HCT116 (cell line): ENCODE data around the gene FNDC3A. TPM values are rescaled to one million over a fixed set of nuclear protein-coding genes. Genes with fewer than 3 reads are reported as not detected.

Experiments used
- ATAC-seq: fragments of 200-7000 bp; cut with Tn5 transposase; 2 replicates; pipeline ENCODE4 v1.9.1; 2020; ENCODE audit warnings: mild to moderate bottlenecking, moderate library complexity
- BruUV-seq: library from RNA; stranded (reverse); fragments of 400-500 nt; replicated peaks from 2 replicates; lab custom pipeline; 2021; lab: Mats Ljungman, UMichigan
- CTCF ChIA-PET: fragments of 300-600 bp; sonication (Branson Sonifier 250); formaldehyde crosslinking; loops from one replicate; lab custom pipeline; 2021; ENCODE audit warnings: antibody characterized with exemption; lab: Charles Lee
- POLR2A ChIA-PET: fragments of 300-600, 350-600 bp; sonication (Branson Sonifier 250); formaldehyde crosslinking; loops from one replicate; lab custom pipeline; 2021; ENCODE audit warnings: antibody characterized with exemption; lab: Charles Lee
- RAD21 ChIA-PET, 2 experiments: fragments of 300-600 bp; sonication (Branson Sonifier 250); formaldehyde crosslinking; loops; one replicate each; lab custom pipeline; 2023; ENCODE audit warnings: low total read pairs in 2 of 2; ENCODE audit not compliant: uncharacterized antibody in 2 of 2, unreplicated experiment in 2 of 2, low non-redundant PET in 1 of 2; lab: Charles Lee
- DNase-seq: peaks from one replicate; pipeline ENCODE4 v3.0.0-alpha.2; 2010; ENCODE audit warnings: low read depth, low spot score
- H2AFZ ChIP-seq: fragments of 200-600 bp; shearing (Covaris generic), sonication (generic); 2 replicates; pipeline ENCODE4 v1.6.1; 2017; ENCODE audit warnings: low read depth, mixed run types, mixed read lengths, antibody characterized with exemption, low read length; ENCODE audit not compliant: poor library complexity, severe bottlenecking
- H3K27ac ChIP-seq: 2 replicates; pipeline ENCODE4 v1.5.1; 2012; ENCODE audit warnings: low read depth, low read length
- H3K27me3 ChIP-seq: fragments of 200-600 bp; sonication (generic); 2 replicates; pipeline ENCODE4 v1.6.1; 2016; ENCODE audit warnings: mixed run types, low read length, mixed read lengths; ENCODE audit not compliant: insufficient read depth
- H3K36me3 ChIP-seq, 2 experiments: fragments of 200-500 bp in 1 of 2; fragments of 200-600 bp in 1 of 2; sonication (Bioruptor generic) in 1 of 2; sonication (generic) in 1 of 2; 2 replicates each; pipeline versions ENCODE4 v1.5.1 to v1.6.1; 2014 to 2016; ENCODE audit warnings: low read length in 2 of 2, inconsistent platforms in 1 of 2, mixed read lengths in 1 of 2, mixed run types in 1 of 2; ENCODE audit not compliant: insufficient read depth in 2 of 2, control insufficient read depth in 1 of 2
- H3K4me1 ChIP-seq, 2 experiments: fragments of 200-600 bp in 1 of 2; sonication (generic) in 1 of 2; 2 replicates each; pipeline versions ENCODE4 v1.5.1 to v1.6.1; 2012 to 2017; ENCODE audit warnings: low read length in 2 of 2, inconsistent platforms in 1 of 2, mild to moderate bottlenecking in 1 of 2, mixed read lengths in 1 of 2, mixed run types in 1 of 2, moderate library complexity in 1 of 2; ENCODE audit not compliant: insufficient read depth in 2 of 2, control insufficient read depth in 1 of 2
- H3K4me2 ChIP-seq: fragments of 200-600 bp; sonication (generic); 2 replicates; pipeline ENCODE4 v1.6.1; 2017; ENCODE audit warnings: mixed run types, low read length, mixed read lengths
- H3K4me3 ChIP-seq, 2 experiments: fragments of 200-600 bp in 1 of 2; sonication (generic) in 1 of 2; replicated peaks in 1 of 2; 2 replicates each; pipeline ENCODE4 v1.5.1; 2011 to 2016; ENCODE audit warnings: low read length in 2 of 2, control low read depth in 1 of 2, low read depth in 1 of 2, mild to moderate bottlenecking in 1 of 2, mixed read lengths in 1 of 2, mixed run types in 1 of 2
- H3K79me2 ChIP-seq: fragments of 200-600 bp; sonication (generic); 2 replicates; pipeline ENCODE4 v1.6.1; 2017; ENCODE audit warnings: mild to moderate bottlenecking, mixed run types, low read length, moderate library complexity, mixed read lengths; ENCODE audit not compliant: insufficient read depth
- H3K9ac ChIP-seq: fragments of 200-600 bp; sonication (generic); 2 replicates; pipeline ENCODE4 v1.6.1; 2016; ENCODE audit warnings: low read length, mixed read lengths
- H3K9me2 ChIP-seq: fragments of 200-600 bp; sonication (generic), shearing (Covaris generic); 2 replicates; pipeline ENCODE4 v1.6.1; 2017; ENCODE audit warnings: mixed run types, mild to moderate bottlenecking, moderate library complexity; ENCODE audit not compliant: insufficient read depth
- H3K9me3 ChIP-seq, 2 experiments: fragments of 200-500 bp in 1 of 2; fragments of 200-600 bp in 1 of 2; sonication (Bioruptor generic) in 1 of 2; sonication (generic) in 1 of 2; 2 replicates each; pipeline ENCODE4 v1.6.1; 2014 to 2017; ENCODE audit warnings: low read length in 2 of 2, mixed read lengths in 2 of 2, inconsistent platforms in 1 of 2, low read depth in 1 of 2, mild to moderate bottlenecking in 1 of 2, mixed run types in 1 of 2, moderate library complexity in 1 of 2; ENCODE audit not compliant: control insufficient read depth in 1 of 2, insufficient read depth in 1 of 2
- H4K20me1 ChIP-seq: fragments of 200-600 bp; sonication (generic), shearing (Covaris generic); 2 replicates; pipeline ENCODE4 v1.6.1; 2017; ENCODE audit warnings: mixed run types, mild to moderate bottlenecking, moderate library complexity; ENCODE audit not compliant: insufficient read depth
- ATF3 ChIP-seq: IDR thresholded peaks from 2 replicates; pipeline ENCODE4 v1.6.1; 2012
- CBX3 ChIP-seq: IDR thresholded peaks from 2 replicates; pipeline ENCODE4 v1.6.1; 2012; ENCODE audit warnings: low read depth
- CEBPB ChIP-seq: IDR thresholded peaks from 2 replicates; pipeline ENCODE4 v1.6.1; 2012; ENCODE audit warnings: low read depth
- EGR1 ChIP-seq: IDR thresholded peaks from 2 replicates; pipeline ENCODE4 v1.6.1; 2012; ENCODE audit warnings: low read depth
- ELF1 ChIP-seq: IDR thresholded peaks from 2 replicates; pipeline ENCODE4 v1.6.1; 2012; ENCODE audit warnings: low read depth, borderline replicate concordance
- EZH2 ChIP-seq: fragments of 200-600 bp; sonication (generic); IDR thresholded peaks from 2 replicates; pipeline ENCODE4 v1.6.1; 2017; ENCODE audit warnings: antibody characterized with exemption, mixed run types
- EZH2phosphoT487 ChIP-seq: fragments of 200-600 bp; IDR thresholded peaks from 2 replicates; pipeline ENCODE4 v1.6.1; 2018; ENCODE audit warnings: antibody characterized with exemption, borderline replicate concordance
- FOSL1 ChIP-seq: IDR thresholded peaks from 2 replicates; pipeline ENCODE4 v1.6.1; 2012; ENCODE audit warnings: low read depth
- JUND ChIP-seq: IDR thresholded peaks from 2 replicates; pipeline ENCODE4 v1.6.1; 2012
- POLR2A ChIP-seq: IDR thresholded peaks from 2 replicates; pipeline ENCODE4 v1.7.0; 2011; ENCODE audit warnings: borderline replicate concordance; ENCODE audit not compliant: insufficient read depth, insufficient read length; ENCODE audit errors: extremely low read depth
- POLR2AphosphoS5 ChIP-seq: IDR thresholded peaks from 2 replicates; pipeline ENCODE4 v1.6.1; 2011; ENCODE audit warnings: mild to moderate bottlenecking, low read depth, low read length, moderate library complexity
- RAD21 ChIP-seq: IDR thresholded peaks from 2 replicates; pipeline ENCODE4 v1.6.1; 2012; ENCODE audit warnings: low read depth, mild to moderate bottlenecking
- SIN3A ChIP-seq: IDR thresholded peaks from 2 replicates; pipeline ENCODE4 v1.6.1; 2012; ENCODE audit warnings: low read depth
- SP1 ChIP-seq: IDR thresholded peaks from 2 replicates; pipeline ENCODE4 v1.6.1; 2012; ENCODE audit warnings: low read depth
- TCF7L2 ChIP-seq: IDR thresholded peaks from 2 replicates; pipeline ENCODE4 v1.7.0; 2011; ENCODE audit warnings: borderline replicate concordance, inconsistent platforms; ENCODE audit not compliant: insufficient read depth, insufficient read length; ENCODE audit errors: extremely low read depth
- ZBTB33 ChIP-seq: IDR thresholded peaks from 2 replicates; pipeline ENCODE4 v1.6.1; 2011; ENCODE audit warnings: mild to moderate bottlenecking, low read length, moderate library complexity; ENCODE audit not compliant: insufficient replicate concordance; ENCODE audit errors: extremely low read depth
- ZFX ChIP-seq: fragments of 450-650 bp; IDR thresholded peaks from 2 replicates; pipeline ENCODE4 v1.6.1; 2017
- ZNF274 ChIP-seq: fragments of 200-500 bp; sonication (Bioruptor generic); IDR thresholded peaks from 2 replicates; pipeline ENCODE4 v1.6.1; 2014; ENCODE audit warnings: mild to moderate bottlenecking, low read depth, low read length, inconsistent platforms
- intact Hi-C: fragments of 100-400 bp; cut with micrococcal nuclease; formaldehyde crosslinking; loops from 2 replicates; pipeline ENCODE4 v1.10.0; 2022
- total RNA-seq: library from RNA; stranded (reverse); gene quantifications from one replicate; pipeline ENCODE4 v1.2.1, GENCODE V29; 2021; ENCODE audit not compliant: unreplicated experiment
- TF ChIP-seq, protein P1 (sequence below): IDR thresholded peaks from 2 replicates; pipeline ENCODE4 v1.6.1; 2012; ENCODE audit warnings: low read depth

FNDC3A gene
- total RNA-seq, 1 experiment from 2014 or later: 30.5 TPM

DNA sequence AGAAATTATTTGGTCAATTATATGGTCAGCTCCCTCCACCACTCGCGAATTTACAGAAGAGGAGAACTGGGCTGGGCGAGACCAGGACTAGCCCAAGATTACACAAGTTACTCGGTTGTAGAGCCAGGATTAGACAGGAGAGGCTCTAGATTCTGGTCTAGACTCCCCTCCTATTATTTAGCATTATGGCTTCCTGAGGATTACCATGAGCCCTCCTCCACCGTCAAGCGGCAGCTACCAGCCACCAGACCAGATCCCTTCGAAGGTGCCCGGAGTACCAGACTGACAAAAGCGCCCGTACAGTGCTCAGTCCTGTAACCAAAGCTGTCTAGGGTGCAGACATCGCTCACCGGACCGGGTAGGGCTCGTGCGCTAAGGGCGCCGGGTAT lies 243.9 kb downstream of the FNDC3A start:
- Histone ChIP-seq H3K27me3 (no peaks in the 10 kb centered on the region), H3K4me1 (peaks cover 3 to 8% of the 10 kb centered on the region in 2 experiments; a peak in 3 of 4 replicates), H3K9me2 (no peaks in the 10 kb centered on the region), H3K4me2 (no peak overlapping the region), H3K79me2 (no peaks in the 10 kb centered on the region), H3K4me3 (no peak overlapping the region), H3K36me3 (no peaks in the 10 kb centered on the region), H3K27ac (no peak overlapping the region), H2AFZ (no peak overlapping the region), H3K9me3 (no peaks in the 10 kb centered on the region), H4K20me1 (no peaks in the 10 kb centered on the region), H3K9ac (no peak overlapping the region)
- no TSS peak for BruUV-seq
- RAD21 ChIA-PET: no interaction called here
- CTCF ChIA-PET: no interaction called here
- no peak for ATAC-seq
- no peak for TF ChIP-seq JUND
- no peak for TF ChIP-seq ATF3
- TF ChIP-seq POLR2A: no peak
- no peak for TF ChIP-seq TCF7L2
- TF ChIP-seq ZFX: no peak
- no peak for TF ChIP-seq ZNF274
- TF ChIP-seq, protein P1, sequence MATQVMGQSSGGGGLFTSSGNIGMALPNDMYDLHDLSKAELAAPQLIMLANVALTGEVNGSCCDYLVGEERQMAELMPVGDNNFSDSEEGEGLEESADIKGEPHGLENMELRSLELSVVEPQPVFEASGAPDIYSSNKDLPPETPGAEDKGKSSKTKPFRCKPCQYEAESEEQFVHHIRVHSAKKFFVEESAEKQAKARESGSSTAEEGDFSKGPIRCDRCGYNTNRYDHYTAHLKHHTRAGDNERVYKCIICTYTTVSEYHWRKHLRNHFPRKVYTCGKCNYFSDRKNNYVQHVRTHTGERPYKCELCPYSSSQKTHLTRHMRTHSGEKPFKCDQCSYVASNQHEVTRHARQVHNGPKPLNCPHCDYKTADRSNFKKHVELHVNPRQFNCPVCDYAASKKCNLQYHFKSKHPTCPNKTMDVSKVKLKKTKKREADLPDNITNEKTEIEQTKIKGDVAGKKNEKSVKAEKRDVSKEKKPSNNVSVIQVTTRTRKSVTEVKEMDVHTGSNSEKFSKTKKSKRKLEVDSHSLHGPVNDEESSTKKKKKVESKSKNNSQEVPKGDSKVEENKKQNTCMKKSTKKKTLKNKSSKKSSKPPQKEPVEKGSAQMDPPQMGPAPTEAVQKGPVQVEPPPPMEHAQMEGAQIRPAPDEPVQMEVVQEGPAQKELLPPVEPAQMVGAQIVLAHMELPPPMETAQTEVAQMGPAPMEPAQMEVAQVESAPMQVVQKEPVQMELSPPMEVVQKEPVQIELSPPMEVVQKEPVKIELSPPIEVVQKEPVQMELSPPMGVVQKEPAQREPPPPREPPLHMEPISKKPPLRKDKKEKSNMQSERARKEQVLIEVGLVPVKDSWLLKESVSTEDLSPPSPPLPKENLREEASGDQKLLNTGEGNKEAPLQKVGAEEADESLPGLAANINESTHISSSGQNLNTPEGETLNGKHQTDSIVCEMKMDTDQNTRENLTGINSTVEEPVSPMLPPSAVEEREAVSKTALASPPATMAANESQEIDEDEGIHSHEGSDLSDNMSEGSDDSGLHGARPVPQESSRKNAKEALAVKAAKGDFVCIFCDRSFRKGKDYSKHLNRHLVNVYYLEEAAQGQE: no peak
- no peak for TF ChIP-seq CEBPB
- no peak for TF ChIP-seq SIN3A
- TF ChIP-seq CBX3: no peak
- no peak for TF ChIP-seq EZH2
- no peak for TF ChIP-seq EZH2phosphoT487
- TF ChIP-seq ELF1: no peak
- TF ChIP-seq POLR2AphosphoS5: no peak
- no peak for TF ChIP-seq ZBTB33
- no peak for TF ChIP-seq SP1
- no peak for TF ChIP-seq FOSL1
- TF ChIP-seq EGR1: no peak
- TF ChIP-seq RAD21: no peak
- DNase-seq: no peak
- POLR2A ChIA-PET: no interaction called here
- intact Hi-C loops: no loop called here
